ENCODE results near the gene HOXA13. TPM values are rescaled to one million over a fixed set of nuclear protein-coding genes. Genes with fewer than 3 reads are reported as not detected.

The HOXA13 gene
- total RNA-seq, 2 experiments from 2014 or later: 0.32 to 0.54 TPM

DNA sequence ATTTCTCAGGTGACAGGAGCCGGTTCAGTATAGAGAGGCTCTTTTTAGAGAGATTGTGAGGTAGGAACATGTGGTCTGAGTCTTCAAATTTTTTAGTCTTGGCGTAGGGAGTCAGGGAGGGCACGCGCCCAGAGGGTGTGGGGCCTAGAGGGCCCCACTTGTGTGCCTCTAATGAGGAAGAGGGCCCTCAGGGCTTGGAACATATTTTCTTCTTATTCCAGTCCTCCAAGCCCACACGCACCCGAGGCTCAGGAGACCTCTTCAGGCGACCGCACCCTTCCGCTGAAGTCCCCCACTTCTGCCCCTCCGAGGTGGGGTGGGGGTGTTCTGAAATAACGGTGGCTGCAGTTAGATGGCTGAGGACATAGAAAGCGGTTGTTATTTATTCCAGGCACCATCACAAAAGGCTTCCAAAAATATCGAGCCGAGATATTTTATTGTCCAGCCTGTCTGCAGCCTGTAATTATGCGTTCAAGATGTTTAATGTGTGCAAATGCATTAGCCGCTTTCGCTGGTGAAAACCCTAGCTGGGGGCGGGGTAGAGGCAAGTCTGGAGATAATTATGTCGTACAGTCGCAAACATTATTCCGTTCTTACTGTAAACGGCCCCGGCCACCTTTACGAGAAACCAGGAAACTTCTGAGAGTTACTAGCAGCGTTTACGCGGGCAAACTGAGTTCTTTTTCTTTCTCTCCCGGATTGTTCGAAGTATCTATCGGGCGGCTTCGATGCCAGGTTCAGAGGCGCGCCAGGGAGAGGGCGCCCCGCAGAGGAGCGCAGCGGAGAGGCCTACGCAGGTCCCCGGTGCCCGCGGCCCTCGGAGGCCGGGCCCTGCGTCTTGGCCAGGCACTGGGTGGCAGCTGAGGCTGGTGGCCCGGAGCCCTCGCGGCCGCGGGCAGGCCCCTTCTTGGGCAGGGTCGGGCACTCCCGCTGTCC, 12.9 kb upstream of the HOXA13 start:
- no TSS peak for BruUV-seq (replicated peaks)
- H3K79me2 ChIP-seq (ENCODE audit: insufficient read depth, low read depth, low read length): no peaks in the 10 kb centered on the region
- no peaks in the 10 kb centered on the region for H3K4me1 ChIP-seq (ENCODE audit: insufficient read depth, low read length, poor library complexity, severe bottlenecking)
- DNase-seq (ENCODE audit: low spot score): no peak
- POLR2A ChIA-PET: no interaction called here
- H4K20me1 ChIP-seq (ENCODE audit: insufficient read depth, low read length): no peaks in the 10 kb centered on the region
- H3K9me3 ChIP-seq (ENCODE audit: low read length): no peaks in the 10 kb centered on the region
- CTCF ChIA-PET (ENCODE audit: unreplicated experiment): no interaction called here
- intact Hi-C loops (cut with micrococcal nuclease; ENCODE audit: unreplicated experiment): no loop called here
- TF ChIP-seq, protein P1, sequence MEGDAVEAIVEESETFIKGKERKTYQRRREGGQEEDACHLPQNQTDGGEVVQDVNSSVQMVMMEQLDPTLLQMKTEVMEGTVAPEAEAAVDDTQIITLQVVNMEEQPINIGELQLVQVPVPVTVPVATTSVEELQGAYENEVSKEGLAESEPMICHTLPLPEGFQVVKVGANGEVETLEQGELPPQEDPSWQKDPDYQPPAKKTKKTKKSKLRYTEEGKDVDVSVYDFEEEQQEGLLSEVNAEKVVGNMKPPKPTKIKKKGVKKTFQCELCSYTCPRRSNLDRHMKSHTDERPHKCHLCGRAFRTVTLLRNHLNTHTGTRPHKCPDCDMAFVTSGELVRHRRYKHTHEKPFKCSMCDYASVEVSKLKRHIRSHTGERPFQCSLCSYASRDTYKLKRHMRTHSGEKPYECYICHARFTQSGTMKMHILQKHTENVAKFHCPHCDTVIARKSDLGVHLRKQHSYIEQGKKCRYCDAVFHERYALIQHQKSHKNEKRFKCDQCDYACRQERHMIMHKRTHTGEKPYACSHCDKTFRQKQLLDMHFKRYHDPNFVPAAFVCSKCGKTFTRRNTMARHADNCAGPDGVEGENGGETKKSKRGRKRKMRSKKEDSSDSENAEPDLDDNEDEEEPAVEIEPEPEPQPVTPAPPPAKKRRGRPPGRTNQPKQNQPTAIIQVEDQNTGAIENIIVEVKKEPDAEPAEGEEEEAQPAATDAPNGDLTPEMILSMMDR (conservative IDR thresholded peaks at IDR 0.05; ENCODE audit: low read length): no peak
- TF ChIP-seq EZH2phosphoT487 (IDR thresholded peaks at IDR 0.05; ENCODE audit: borderline replicate concordance, low read depth, low read length): no peak
- no peaks in the 10 kb centered on the region for H3K9me2 ChIP-seq (ENCODE audit: insufficient read depth, low read length)
- H2AFZ ChIP-seq (ENCODE audit: low read length): no peak overlapping the region
- no peak overlapping the region for H3K4me3 ChIP-seq (ENCODE audit: low read depth, low read length, poor library complexity, severe bottlenecking)
- H3K36me3 ChIP-seq (ENCODE audit: insufficient read depth, low read length): no peaks in the 10 kb centered on the region
- no peak overlapping the region for H3K27ac ChIP-seq (ENCODE audit: low read depth, low read length, poor library complexity, severe bottlenecking)
- no peak overlapping the region for H3K4me2 ChIP-seq (ENCODE audit: low read length)

DNA sequence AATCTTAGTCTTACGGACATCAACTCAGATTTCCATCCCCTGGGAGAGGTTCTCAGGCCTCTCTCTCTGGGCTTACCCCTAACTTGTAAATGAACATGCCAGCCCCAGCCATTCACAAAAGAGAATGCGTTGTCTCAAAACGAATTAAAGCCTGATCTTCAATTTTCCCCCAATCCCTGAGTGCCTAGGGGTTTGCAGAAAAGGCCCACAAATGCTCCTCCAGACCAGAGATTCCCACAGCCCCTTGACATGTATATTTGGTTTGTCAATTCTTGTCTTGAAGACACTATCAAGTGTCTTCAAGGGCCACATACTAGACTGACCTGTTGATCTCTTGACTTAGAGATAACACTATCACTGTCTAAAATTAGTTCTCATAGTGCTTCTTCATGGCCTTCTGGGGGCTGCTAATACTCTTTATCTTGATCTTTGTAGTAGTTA, 11.9 kb upstream of the HOXA13 start:
- Histone ChIP-seq H3K79me2 (ENCODE audit: insufficient read depth, low read depth, low read length) (no peaks in the 10 kb centered on the region), H3K9me3 (ENCODE audit: low read length) (no peaks in the 10 kb centered on the region), H3K4me2 (ENCODE audit: low read length) (no peak overlapping the region), H3K4me3 (ENCODE audit: low read depth, low read length, poor library complexity, severe bottlenecking) (no peak overlapping the region), H3K9me2 (ENCODE audit: insufficient read depth, low read length) (no peaks in the 10 kb centered on the region), H2AFZ (ENCODE audit: low read length) (no peak overlapping the region), H3K27ac (ENCODE audit: low read depth, low read length, poor library complexity, severe bottlenecking) (no peak overlapping the region), H3K4me1 (ENCODE audit: insufficient read depth, low read length, poor library complexity, severe bottlenecking) (no peaks in the 10 kb centered on the region), H3K36me3 (ENCODE audit: insufficient read depth, low read length) (no peaks in the 10 kb centered on the region), H4K20me1 (ENCODE audit: insufficient read depth, low read length) (no peaks in the 10 kb centered on the region)
- no TSS peak for BruUV-seq (replicated peaks)
- intact Hi-C loops (cut with micrococcal nuclease; ENCODE audit: unreplicated experiment): no loop called here
- ChIA-PET POLR2A (no interaction called here), CTCF (ENCODE audit: unreplicated experiment) (no interaction called here)
- no peak for DNase-seq (ENCODE audit: low spot score)
- TF ChIP-seq EZH2phosphoT487 (IDR thresholded peaks at IDR 0.05; ENCODE audit: borderline replicate concordance, low read depth, low read length): no peak

GRCh38 chr7:27211084-27211446, 11.2 kb upstream of the HOXA13 start:
- Histone ChIP-seq H3K79me2 (ENCODE audit: insufficient read depth, low read depth, low read length) (no peaks in the 10 kb centered on the region), H3K4me2 (ENCODE audit: low read length) (no peak overlapping the region), H2AFZ (ENCODE audit: low read length) (no peak overlapping the region), H3K27ac (ENCODE audit: low read depth, low read length, poor library complexity, severe bottlenecking) (no peak overlapping the region), H3K9me3 (ENCODE audit: low read length) (no peaks in the 10 kb centered on the region), H3K4me1 (ENCODE audit: insufficient read depth, low read length, poor library complexity, severe bottlenecking) (no peaks in the 10 kb centered on the region), H3K36me3 (ENCODE audit: insufficient read depth, low read length) (no peaks in the 10 kb centered on the region), H3K4me3 (ENCODE audit: low read depth, low read length, poor library complexity, severe bottlenecking) (no peak overlapping the region), H3K9me2 (ENCODE audit: insufficient read depth, low read length) (no peaks in the 10 kb centered on the region), H4K20me1 (ENCODE audit: insufficient read depth, low read length) (no peaks in the 10 kb centered on the region)
- BruUV-seq (replicated peaks): no TSS peak
- POLR2A ChIA-PET: no interaction called here
- TF ChIP-seq, protein P1 (conservative IDR thresholded peaks at IDR 0.05; ENCODE audit: low read length): no peak
- TF ChIP-seq EZH2phosphoT487 (IDR thresholded peaks at IDR 0.05; ENCODE audit: borderline replicate concordance, low read depth, low read length): no peak
- CTCF ChIA-PET (ENCODE audit: unreplicated experiment): no interaction called here
- no peak for DNase-seq (ENCODE audit: low spot score)
- intact Hi-C loops (cut with micrococcal nuclease; ENCODE audit: unreplicated experiment): no loop called here

All from OCI-LY7 (cell line).